HG02588 (cell line): ENCODE results near the gene LACRT.

Experiments used
- ATAC-seq: cut with Tn5 transposase; IDR thresholded peaks from one replicate; pipeline ENCODE4 v1.9.1; 2021; ENCODE audit warnings: mild to moderate bottlenecking, moderate library complexity; ENCODE audit not compliant: unreplicated experiment

LACRT gene

DNA sequence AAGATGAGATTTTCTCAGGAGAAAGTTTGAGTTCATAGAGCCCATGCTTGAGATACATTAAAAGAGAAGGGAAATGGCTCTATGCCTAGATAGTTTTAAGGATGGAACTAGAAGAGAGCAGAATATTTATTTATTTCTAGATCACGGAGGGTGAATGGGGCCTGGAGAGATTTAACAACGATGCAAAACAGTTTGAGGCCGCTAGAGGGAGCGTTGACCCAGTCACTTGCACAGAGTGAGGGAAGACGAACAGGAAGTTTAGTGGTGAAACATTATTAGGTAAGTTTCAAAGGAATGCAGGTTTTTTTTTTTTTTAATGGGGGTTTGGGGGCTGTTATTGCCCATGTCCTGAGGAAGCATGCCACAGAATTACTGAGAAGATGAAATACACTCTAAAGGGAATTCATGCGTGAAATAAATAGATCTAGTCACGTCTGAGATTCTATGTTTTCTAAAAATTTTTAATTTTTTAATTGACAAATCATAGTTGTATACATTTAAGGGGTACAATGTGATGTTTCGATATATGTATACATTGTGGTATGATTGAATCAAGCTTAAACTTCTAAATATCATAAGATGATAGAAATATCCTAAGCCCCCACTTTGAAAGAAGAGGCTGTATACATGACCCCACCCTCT lies 31.4 kb downstream of the LACRT start:
- ATAC-seq: peak; percentile 94

DNA sequence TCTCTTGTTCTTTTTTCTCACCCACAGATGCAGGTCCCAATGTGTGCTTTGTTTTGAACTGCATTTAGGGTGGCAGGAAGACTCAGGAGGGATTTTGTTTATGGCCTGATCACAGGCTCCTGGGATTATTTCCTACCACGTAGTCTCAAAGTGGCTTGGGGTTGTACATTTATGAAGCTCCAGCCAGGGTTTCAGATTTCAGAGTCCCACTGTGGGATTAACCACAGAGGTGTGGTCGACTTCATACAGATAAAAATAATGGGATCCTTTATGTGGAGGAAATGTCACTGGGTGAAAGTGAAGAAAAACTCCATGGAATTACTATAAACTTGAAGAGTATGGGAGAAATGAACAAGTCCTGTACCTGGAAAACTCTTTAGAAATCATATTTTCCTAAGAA lies 32.0 kb downstream of the LACRT start:
- no peak for ATAC-seq

DNA sequence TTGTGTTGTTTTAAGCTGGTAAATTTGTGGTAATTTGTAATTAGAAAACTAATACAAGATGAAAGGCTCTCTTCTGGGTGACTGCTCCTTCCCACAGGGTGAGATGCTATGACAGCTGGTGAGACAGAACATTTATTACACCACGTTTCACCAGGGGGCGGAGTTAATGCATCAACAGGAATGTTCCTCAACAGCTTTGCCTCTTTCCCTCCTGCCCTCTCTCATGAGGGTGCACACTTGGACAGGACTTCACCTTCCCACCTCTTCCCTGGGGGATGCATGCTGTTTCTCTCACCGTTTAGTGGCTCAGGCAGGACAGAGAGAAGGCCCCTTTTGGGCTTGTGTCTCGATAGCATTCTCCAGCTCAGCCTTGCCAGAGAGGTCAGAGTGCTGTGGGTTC lies 32.9 kb downstream of the LACRT start:
- no peak for ATAC-seq

DNA sequence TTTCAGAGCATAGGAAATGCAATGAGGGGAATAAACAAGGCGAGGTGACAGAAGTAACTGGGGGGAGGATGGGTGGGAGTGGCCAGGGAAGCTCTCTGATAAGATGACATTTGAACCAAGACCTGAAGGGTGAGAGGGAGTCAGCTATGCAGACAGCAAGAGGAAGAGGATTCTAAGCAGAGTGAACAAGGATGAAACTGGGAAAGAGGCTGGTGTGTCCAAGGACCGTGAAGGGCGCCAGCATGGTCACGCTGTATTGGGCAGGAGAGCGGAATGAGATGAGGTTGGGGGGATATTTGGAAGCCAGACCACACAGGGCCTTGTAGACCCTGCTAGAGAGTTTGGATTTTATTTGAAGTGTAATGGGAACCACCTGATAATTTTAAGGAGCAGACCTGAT lies 35.7 kb downstream of the LACRT start:
- ATAC-seq: no peak

- ATAC-seq: no peak
Observed at GRCh38 chr12:54596526-54596946, 38.2 kb downstream of the LACRT start.

DNA sequence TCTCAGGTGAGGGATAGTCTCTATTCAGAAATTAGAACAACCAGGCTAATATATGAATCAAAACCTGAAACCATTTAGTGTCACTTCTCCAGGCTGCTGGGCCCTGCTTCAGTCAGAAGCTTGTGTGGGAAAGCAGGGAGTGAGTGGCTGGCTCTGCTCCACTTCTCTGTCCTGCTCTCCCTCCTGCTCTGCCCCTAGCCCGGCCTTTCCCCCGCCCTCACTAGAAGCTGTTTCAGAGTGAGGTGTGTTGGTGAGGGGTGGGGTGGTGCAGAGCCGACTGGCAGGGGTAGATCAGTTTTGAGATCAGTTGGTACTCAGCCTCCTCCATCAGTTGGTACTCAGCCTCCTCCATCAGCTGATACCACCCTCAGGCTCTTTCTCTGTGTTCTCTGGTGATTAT lies 39.2 kb downstream of the LACRT start:
- ATAC-seq: no peak

- ATAC-seq: no peak
Observed at GRCh38 chr12:54593725-54594124, 41.0 kb downstream of the LACRT start.

GRCh38 chr12:54593135-54593534 lies 41.6 kb downstream of the LACRT start:
- ATAC-seq: no peak

DNA sequence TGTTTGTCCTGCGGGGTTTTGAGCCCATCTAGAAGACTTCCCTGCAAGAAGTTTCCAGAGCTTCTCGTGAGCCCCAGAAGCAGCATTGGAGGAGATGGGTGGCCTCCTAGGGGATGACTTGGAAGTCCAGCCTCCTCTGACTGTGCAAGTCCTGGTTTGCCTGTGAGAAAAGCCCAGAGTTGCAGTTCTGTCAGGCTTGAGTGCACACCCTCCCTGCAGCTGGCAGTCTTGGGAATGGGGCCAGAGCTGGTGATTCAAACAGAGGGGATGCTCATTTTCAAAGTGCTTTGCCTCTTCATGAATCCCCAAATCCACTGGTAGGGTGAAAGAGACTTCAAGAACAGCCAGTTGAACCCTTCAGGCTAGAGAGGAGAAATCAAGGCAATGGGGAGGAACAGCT lies 42.4 kb downstream of the LACRT start:
- no peak for ATAC-seq

GRCh38 chr12:54590978-54591591 lies 43.6 kb downstream of the LACRT start:
- no peak for ATAC-seq

DNA sequence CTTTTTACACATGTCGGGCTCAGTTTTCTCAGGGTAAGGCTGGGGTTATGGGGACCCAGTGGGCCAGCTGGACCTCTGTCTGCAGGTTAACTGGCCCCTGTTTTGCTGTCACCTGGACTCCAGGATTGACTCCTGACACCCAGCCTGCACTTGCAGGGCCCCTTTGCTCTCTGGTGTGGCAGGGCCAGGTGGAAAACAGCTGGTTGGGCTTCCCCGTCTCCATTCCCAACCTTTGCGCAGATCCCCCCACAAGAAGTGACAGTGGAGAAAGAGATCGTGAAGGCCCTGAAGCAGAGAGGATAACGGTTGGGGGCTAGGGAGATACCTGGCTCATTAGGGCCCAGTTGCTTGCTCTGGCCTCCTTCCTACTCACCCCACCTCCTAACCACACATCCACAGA lies 44.7 kb downstream of the LACRT start:
- no peak for ATAC-seq

DNA sequence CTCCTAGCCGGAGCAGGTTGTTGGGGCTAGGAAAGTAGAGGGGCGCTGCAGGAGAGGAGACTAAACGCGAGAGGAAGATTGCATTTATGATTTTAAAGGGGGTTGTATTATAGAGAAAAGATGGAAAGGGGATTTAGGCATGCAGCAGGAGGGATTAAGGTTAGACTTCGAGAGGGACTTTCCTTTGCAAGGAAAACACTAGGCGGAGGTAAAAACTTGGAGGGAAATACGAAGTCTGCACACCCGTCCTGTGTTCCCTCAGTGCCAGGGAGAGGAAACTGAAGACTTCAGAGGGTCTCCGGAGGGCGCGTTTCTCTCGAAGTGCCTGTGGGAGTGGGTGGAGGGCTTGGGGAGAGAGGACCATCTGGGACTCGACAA lies 45.8 kb downstream of the LACRT start:
- no peak for ATAC-seq

- ATAC-seq: no peak
Observed at GRCh38 chr12:54588110-54588889, 46.4 kb downstream of the LACRT start, which contains the start of gene PPP1R1A. Gene PPP1R1A, minus strand, starts transcription at chr12:54588659. Its CDS starts 171 bp downstream, at chr12:54588488.

DNA sequence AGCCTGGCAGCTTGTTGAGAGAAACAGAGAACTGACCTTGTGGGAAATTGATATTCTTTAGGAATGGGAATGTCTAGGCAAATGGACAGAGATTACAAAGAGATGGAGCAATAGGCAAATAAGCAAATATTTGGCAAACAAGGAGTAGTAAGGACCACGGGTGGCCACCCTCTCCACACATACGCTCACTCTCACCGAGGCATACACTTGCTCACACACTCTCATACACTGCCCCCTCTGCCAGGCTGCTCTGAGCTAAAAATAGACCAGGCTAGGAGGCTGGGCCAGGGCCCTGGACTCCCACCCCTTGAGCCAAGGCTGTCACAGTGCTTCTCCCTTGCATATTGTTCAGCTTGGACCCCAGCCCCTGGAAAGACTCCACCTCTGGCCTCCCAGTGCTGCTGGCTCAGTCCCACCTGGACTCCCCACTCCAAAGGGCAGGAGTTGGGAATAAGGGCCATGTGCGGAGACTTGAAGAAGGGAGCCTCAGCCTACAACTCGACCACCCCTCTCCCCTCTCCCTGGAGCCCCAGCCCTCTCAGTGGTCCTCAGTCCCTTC lies 47.3 kb downstream of the LACRT start:
- no peak for ATAC-seq

GRCh38 chr12:54586620-54587019 lies 48.1 kb downstream of the LACRT start:
- no peak for ATAC-seq

DNA sequence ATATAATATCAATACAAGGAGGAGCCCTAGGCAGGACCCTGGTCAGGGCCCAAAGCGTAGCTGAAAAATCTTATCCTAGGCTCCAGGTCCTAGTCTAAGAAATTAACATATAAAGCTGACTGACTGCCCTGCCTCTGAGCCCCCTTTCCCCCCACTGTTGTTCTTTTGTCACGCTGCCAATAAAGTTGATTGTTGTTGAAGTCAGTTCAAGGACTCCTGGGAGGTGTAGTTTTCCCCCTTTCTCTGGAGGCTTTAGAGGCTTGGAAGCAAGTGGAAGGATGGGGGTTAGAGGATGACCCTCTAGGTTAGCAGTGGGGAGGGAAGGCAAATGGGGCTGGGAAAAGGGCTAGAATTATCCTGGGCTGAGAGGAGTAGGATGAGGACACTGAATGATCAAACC lies 49.5 kb downstream of the LACRT start:
- no peak for ATAC-seq

DNA sequence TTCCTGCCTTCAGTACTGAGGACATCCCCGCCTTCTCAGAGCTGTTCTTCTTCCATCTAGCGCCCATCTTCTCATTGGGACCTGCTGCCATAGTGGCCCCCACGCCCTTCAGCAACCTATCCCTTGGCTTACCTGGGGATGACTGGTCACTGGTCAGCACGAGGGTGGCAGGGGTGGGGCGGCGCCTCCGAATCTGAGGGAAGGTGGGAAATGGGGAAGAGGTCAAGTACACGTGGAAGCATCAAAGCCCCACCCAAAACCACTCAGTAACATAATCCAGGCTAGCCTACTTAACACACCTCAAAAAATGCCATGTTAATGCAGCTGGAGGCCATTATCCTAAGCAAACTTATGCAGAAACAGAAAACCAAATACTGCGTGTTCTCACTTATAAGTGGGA lies 50.6 kb downstream of the LACRT start:
- ATAC-seq: no peak

- no peak for ATAC-seq
Observed at GRCh38 chr12:54583726-54584125, 51.0 kb downstream of the LACRT start.

DNA sequence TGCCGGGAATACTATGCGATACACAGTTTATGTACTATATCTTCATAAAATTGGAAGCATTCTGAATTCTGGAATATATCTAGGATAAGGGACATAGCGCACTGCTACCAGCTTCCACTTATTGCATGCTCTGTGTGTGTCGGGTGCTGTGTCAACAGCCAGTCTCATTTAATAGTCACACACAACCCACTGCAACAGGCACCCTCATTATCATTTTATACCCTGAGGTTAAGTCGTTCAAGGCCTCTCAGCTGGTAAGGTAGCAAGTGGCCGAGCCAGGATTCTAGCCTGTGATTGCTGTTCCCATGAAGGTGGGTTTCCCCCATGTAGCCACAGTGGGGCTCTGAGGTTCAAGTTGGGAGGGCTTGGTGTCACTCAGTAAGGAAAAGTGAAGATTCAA lies 53.3 kb downstream of the LACRT start:
- ATAC-seq: no peak
